SK-N-SH (cell line): ENCODE measurements around the gene CFAP206.

Experiments
- CHD2 ChIP-seq: fragments of 150-350 bp; IDR thresholded peaks from 2 replicates; pipeline ENCODE4 v1.6.1; 2018; ENCODE audit warnings: low read length; ENCODE audit not compliant: partially characterized antibody
- CTCF ChIP-seq: fragments of 200-600 bp; sonication (generic); IDR thresholded peaks from 2 replicates; pipeline ENCODE4 v1.6.1; 2017; ENCODE audit warnings: antibody characterized with exemption, mild to moderate bottlenecking, moderate library complexity
- EZH2phosphoT487 ChIP-seq: fragments of 200-600 bp; sonication (generic); IDR thresholded peaks from 2 replicates; pipeline ENCODE4 v1.6.1; 2017; ENCODE audit warnings: low read depth, mixed run types, mild to moderate bottlenecking, antibody characterized with exemption, moderate library complexity, borderline replicate concordance
- MXI1 ChIP-seq: IDR thresholded peaks from 2 replicates; pipeline ENCODE4 v1.6.1; 2012; ENCODE audit warnings: mild to moderate bottlenecking, low read depth, low read length, improper control_type of control experiment
- PBX3 ChIP-seq: IDR thresholded peaks from 2 replicates; pipeline ENCODE4; 2012
- POLR2AphosphoS5 ChIP-seq: IDR thresholded peaks from 2 replicates; pipeline ENCODE4 v1.6.1; 2012; ENCODE audit warnings: low read depth, low read length
- REST ChIP-seq: IDR thresholded peaks from 2 replicates; pipeline ENCODE4 v1.6.1; 2012; ENCODE audit warnings: mild to moderate bottlenecking, low read depth, low read length, moderate library complexity
- SIN3A ChIP-seq: IDR thresholded peaks from 2 replicates; pipeline ENCODE4 v1.6.1; 2012; ENCODE audit warnings: low read depth, mild to moderate bottlenecking, low read length, moderate library complexity, borderline replicate concordance
- SMC3 ChIP-seq: IDR thresholded peaks from 2 replicates; pipeline ENCODE4 v1.6.1; 2012; ENCODE audit warnings: low read depth, low read length, improper control_type of control experiment
- TAF1 ChIP-seq: IDR thresholded peaks from 2 replicates; pipeline ENCODE4 v1.6.1; 2012; ENCODE audit warnings: low read depth, mild to moderate bottlenecking, low read length, moderate library complexity, borderline replicate concordance
- TCF12 ChIP-seq: IDR thresholded peaks from 2 replicates; pipeline ENCODE4 v1.4.0; 2012
- USF2 ChIP-seq: fragments of 150-350 bp; IDR thresholded peaks from 2 replicates; pipeline ENCODE4 v1.6.1; 2017; ENCODE audit warnings: antibody characterized with exemption, low read length, low read depth, borderline replicate concordance

- no peak for TF ChIP-seq CTCF
- no peak for TF ChIP-seq REST
- TF ChIP-seq POLR2AphosphoS5 = no peak
- no peak for TF ChIP-seq SMC3
- TF ChIP-seq MXI1 = no peak
- no peak for TF ChIP-seq TAF1
- TF ChIP-seq PBX3 = no peak
- no peak for TF ChIP-seq TCF12
- TF ChIP-seq CHD2 = no peak
- TF ChIP-seq SIN3A = no peak
- no peak for TF ChIP-seq EZH2phosphoT487
- TF ChIP-seq USF2 = no peak
Measured at GRCh38 chr6:87420360-87420759, 12.6 kb downstream of the CFAP206 start.
